GM18507 (cell line): ENCODE results near the gene EHD1.

Experiments used
- DNase-seq: peaks from one replicate; pipeline ENCODE4 v3.0.0; 2011; ENCODE audit warnings: low read depth; ENCODE audit not compliant: insufficient read length; ENCODE audit errors: extremely low spot score
- FAIRE-seq: peaks from 2 replicates; lab custom pipeline; 2011; peaks lifted over from hg19 to GRCh38; lab: Jason Lieb, UNC

The EHD1 gene

GRCh38 chr11:64911142-64911541, 32.7 kb upstream of the EHD1 start:
- no peak for FAIRE-seq
- no peak for DNase-seq

DNA sequence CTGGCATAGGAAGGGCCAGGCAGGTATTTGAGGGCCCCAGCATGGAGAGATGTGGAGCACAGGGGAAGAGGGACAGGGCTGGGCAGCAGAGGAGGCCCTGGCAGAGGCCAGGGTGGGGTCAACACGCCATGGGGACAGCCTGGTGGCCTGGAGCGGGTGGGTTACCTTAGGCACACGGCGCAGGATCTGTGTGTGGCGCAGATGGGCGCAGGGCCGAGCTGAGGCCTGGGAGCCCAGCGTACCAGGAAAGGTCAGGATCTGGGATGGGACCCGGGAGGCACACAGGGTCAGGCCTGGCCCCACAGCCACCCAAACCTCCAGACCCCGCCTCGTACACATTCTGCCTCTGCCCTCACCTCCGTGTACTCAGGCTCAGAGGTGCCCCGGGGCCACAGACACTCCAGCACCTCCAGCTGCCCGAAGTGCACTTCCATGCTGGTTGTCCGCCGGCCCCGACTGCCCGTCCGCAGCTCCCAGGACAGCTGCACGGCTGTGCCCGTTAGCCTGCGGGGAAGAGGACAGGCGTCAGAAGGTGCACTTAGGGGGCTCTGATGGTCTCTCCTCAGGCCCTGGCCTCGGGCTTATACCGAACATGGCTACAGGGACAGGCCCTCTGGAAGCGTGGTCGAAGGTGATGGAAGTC, 32.2 kb upstream of the EHD1 start:
- DNase-seq, result no peak
- no peak for FAIRE-seq

GRCh38 chr11:64909653-64910343, 31.4 kb upstream of the EHD1 start:
- FAIRE-seq, result no peak
- no peak for DNase-seq

GRCh38 chr11:64908766-64909165, 30.3 kb upstream of the EHD1 start:
- no peak for FAIRE-seq
- no peak for DNase-seq

DNA sequence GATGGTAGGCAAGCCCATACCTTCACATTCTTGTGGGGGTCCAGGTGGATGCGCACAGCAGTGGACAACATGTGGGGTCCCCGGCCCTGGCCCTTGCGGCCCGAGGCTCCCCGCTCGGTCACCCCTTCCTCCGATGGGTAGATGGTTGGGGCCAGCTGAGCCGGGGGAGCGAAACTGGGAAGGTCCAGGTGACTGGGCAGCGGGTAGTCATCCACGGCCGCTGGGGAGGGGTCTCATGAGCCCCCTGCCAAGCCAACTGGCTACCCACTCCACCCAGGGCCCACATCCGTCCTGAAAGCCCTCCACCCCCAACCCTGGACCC, 27.9 kb upstream of the EHD1 start:
- no peak for FAIRE-seq

DNA sequence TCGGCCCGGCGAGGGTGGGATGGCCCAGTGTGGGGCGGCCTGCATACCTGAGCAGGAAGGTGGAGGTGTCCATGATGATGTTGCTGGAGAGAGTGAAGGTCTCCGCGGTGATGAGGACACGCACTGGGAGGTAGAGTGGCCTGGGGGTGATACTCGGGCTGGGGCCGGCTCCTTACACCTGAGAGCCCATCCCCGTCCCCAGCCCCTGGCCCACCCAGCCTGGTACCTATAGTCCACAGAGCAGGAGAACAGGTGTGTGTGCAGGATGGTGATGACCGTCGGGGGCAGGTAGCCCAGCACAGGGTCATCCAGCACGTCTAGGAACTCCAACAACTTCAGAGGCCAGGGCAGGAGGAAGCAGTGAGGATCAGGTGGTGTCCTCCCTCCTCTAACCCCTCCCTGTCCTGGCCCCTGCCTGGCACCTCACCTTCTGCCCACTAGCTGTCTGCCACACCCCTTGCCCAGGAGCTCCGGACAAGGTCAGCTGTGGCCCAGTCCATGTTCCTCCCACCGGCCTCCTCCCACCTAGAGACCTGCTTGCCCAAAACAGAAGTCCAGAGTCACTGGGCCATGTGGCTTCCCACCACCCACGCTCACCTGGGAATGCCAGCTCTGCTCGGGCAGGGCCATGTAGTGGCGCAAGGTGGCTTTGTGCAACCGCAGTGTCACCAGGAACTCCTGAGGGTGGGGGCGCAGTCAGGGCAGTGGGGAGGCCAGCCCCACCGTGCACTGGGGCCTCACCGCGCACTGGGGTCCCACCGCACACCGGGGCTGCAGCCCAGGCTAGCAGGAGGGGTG, 27.3 kb upstream of the EHD1 start:
- FAIRE-seq, result no peak
- no peak for DNase-seq

More for the DNA sequence above, 27.9 kb upstream of the EHD1 start:
- DNase-seq, result no peak

GRCh38 chr11:64903291-64903833, 24.9 kb upstream of the EHD1 start:
- FAIRE-seq (no peak), DNase-seq (no peak)

DNA sequence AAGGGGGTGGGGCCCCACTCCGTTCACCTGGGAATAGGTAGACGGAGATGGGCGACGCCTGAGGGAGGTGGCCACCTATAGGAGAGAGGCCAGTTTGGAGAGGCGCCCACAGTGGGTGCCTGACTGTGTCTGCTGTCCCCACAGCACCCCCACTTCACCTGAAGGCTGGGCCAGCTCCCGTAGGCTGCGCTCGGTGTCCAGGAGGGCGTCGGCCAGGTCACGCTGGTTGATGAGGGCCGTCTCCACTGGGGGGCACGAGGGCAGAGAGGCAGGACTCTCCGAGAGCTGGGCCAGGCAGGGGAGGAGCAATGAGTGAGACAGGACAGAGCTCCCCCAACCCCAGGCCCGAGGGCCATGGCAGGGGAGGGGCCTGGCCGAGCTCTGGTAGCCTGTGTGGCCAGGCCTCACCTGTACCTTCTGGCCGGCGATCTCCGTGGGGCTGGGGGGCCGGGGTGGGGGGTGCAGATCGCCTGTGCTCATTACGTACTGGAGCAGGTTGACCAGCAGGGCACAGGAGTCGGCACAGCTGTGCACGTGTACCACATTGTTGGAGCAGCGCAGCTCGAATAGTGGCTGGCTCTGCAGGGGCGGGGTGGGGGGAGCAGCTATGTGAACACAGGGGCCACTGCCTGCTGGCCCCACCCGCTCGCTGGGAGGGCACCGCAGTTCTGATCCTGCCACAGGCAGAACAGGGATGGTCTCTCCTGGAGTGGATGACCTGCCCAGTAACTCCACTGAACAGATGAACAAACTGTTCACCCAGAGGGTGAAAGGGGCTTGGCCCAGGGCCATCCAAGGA, 23.9 kb upstream of the EHD1 start:
- FAIRE-seq, result no peak

GRCh38 chr11:64900774-64901173, 22.4 kb upstream of the EHD1 start:
- no peak for DNase-seq
- FAIRE-seq, result no peak

More for the DNA sequence above, 23.9 kb upstream of the EHD1 start:
- no peak for DNase-seq

DNA sequence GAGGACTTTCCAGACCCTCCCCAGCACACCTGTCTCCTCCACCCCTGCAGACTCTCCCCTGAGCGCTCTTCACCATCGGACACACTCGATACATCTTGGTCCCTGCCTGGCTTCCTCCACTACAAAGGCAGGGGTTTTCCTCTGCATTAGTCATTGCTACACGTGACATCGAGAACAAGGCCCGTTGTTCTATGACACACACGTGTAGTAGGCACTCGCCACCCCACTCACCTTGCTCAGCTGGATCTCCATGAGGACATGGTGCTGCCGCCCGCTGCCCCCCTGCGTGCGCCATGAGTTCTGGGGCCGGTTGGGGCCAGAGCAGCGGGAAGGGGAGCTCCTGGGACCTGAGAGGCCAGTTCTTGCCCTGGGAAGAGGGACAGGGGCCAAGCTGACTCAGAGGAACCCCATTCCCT, 21.9 kb upstream of the EHD1 start:
- DNase-seq (no peak), FAIRE-seq (peak; percentile 24)

- FAIRE-seq (no peak), DNase-seq (no peak)
These were observed 20.1 kb upstream of the EHD1 start for GRCh38 chr11:64898541-64898940.

- no peak for DNase-seq
- no peak for FAIRE-seq
These were observed 19.6 kb upstream of the EHD1 start for GRCh38 chr11:64898076-64898445.

DNA sequence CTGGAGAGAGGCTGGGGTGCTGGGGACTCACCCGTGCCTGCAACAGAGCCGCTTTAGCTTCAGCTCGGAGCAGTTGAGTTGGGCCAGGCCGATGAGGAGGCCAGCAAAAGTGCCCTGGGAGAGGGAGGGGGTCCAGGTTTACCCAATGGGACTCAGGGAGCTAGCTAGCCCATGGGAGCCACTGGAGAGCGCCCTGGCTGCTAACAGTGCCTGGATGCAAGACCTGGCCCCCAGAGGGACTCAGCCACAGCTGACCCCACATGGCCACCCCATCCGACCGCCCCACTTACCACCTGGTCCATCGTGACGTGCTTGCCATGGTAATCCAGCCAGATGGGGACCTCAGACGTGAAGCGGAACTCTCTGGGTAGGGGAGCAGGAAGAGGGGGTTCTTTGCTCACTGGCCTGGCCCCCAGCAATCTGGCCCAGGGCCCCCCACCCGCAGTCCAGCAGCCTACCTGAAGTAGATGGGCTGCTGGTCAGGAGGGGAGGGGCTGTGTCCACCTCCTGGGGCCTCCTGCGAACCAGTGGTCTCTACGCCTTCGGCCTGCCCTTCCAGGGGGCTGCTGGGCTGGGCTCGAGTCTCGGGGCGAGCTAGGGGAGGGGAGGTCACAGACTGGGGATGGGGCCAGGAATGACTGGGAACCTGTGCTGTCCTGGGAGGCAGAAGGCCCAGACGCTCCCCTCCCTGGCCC, 19.1 kb upstream of the EHD1 start:
- FAIRE-seq, result no peak

GRCh38 chr11:64896448-64897022, 18.1 kb upstream of the EHD1 start:
- DNase-seq (no peak), FAIRE-seq (no peak)

More for the DNA sequence above, 19.1 kb upstream of the EHD1 start:
- DNase-seq, result no peak

- no peak for DNase-seq
- FAIRE-seq, result no peak
These were observed 16.5 kb upstream of the EHD1 start for GRCh38 chr11:64894812-64895452.

- peak; percentile 75 for DNase-seq
- FAIRE-seq, result peak; percentile 86
These were observed 15.8 kb upstream of the EHD1 start for GRCh38 chr11:64894070-64894811.

- FAIRE-seq (peak; percentile 83), DNase-seq (no peak)
These were observed 15.0 kb upstream of the EHD1 start for GRCh38 chr11:64893194-64894069.
